ENCODE measurements around the gene TMEM134.
A peak's percentile ranks its signal among the peaks of the same experiment; 100 is the strongest.
"Not testable (repeated sequence)": the region's sequence is repeated elsewhere in the genome, so short reads cannot be mapped to it uniquely, and the experiment has no call there.

The TMEM134 gene

DNA sequence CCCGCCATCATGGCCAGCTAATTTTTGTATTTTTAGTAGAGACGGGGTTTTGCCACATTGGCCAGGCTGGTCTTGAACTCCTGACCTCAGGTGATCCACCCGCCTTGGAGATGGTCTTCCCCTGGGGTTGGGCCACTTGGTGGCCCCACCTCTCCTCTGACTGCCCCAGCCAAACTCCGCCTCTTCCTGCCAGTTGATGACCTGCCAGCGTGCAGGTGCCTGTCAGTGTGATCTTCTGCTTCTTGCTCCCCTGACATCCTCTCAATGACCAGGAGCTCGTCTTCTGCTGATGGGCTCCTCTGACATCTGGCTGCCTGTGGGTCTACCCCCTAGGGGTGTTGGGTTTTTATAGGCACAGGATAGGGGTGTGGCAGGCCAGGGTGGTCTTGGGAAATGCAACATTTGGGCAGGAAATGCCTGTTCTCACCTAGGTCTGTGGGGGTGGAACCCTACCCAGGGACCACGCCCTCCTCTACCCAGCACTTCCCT lies 16.9 kb upstream of the TMEM134 start:
- not testable (repeated sequence) for H3K9ac ChIP-seq (ENCODE audit: low read length in 5 of 5)

DNA sequence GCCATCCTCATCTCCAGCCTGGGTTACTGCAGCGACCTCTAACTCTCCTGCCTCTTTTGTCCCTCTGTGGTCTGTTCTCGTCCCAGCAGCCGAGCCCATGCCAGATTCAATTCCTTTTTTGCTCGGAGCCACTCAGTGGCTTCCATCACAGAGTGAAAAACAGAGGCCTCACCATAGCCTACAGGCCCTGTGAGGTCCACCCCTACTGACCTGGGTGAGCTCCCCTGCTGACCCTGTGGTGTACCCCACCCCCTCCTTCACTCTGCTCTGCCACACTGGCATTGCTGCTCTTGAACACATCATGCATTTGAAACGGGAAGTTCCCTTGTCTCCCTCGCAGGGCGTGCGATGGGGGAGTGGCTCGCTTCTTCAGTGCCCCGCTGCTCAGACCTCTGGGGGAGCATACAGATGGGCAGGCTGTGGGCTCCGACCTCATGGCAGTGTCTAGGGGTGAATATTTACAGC lies 15.8 kb upstream of the TMEM134 start:
- Histone ChIP-seq H3K36me3 (ENCODE audit: control insufficient read depth in 5 of 5, insufficient read depth in 5 of 5, low read length in 5 of 5) (peaks cover 0 to 32% (median 17%) of the 10 kb centered on the region in 5 donors), H3K9me3 (ENCODE audit: control insufficient read depth in 5 of 5, low read length in 5 of 5) (no peaks in the 10 kb centered on the region), H3K27me3 (ENCODE audit: control insufficient read depth in 5 of 5, insufficient read depth in 4 of 5, low read length in 5 of 5) (no peaks in the 10 kb centered on the region), H3K27ac (ENCODE audit: low read depth, low read length) (no peak overlapping the region), H3K9ac (ENCODE audit: low read length in 5 of 5) (peak overlapping the region in 3 of 5 donors; percentile 31 to 49 (median 49)), H3K4me1 (ENCODE audit: control insufficient read depth in 5 of 5, insufficient read depth in 5 of 5, low read length in 5 of 5) (peaks cover 3 to 29% (median 25%) of the 10 kb centered on the region in 5 donors), H3K4me3 (ENCODE audit: low read depth in 1 of 5, low read length in 5 of 5) (peak overlapping the region in 1 of 5 donors; percentile 5)

More for the DNA sequence above, 16.9 kb upstream of the TMEM134 start:
- H3K27ac ChIP-seq (ENCODE audit: low read depth, low read length); H3K27me3 ChIP-seq (ENCODE audit: control insufficient read depth in 5 of 5, insufficient read depth in 4 of 5, low read length in 5 of 5); H3K4me3 ChIP-seq (ENCODE audit: low read depth in 1 of 5, low read length in 5 of 5); H3K9me3 ChIP-seq (ENCODE audit: control insufficient read depth in 5 of 5, low read length in 5 of 5): not testable (repeated sequence)
- H3K36me3 ChIP-seq (ENCODE audit: control insufficient read depth in 5 of 5, insufficient read depth in 5 of 5, low read length in 5 of 5): peaks cover 0 to 42% (median 27%) of the 10 kb centered on the region in 5 donors
- H3K4me1 ChIP-seq (ENCODE audit: control insufficient read depth in 5 of 5, insufficient read depth in 5 of 5, low read length in 5 of 5): peaks cover 3 to 29% (median 25%) of the 10 kb centered on the region in 5 donors

- Histone ChIP-seq H3K27ac (ENCODE audit: low read depth, low read length) (no peak overlapping the region), H3K9ac (ENCODE audit: low read length in 5 of 5) (peak overlapping the region in 3 of 5 donors; percentile 31 to 53 (median 49))
Measured at GRCh38 chr11:67483831-67484665, 15.0 kb upstream of the TMEM134 start.

GRCh38 chr11:67482827-67483798 lies 14.1 kb upstream of the TMEM134 start, which contains the start of gene AIP:
Gene AIP, plus strand, starts transcription at chr11:67483026. Its CDS starts 133 bp downstream, at chr11:67483159.
- H3K36me3 ChIP-seq (ENCODE audit: control insufficient read depth in 5 of 5, insufficient read depth in 5 of 5, low read length in 5 of 5): peaks cover 0 to 16% (median 9%) of the 10 kb centered on the region in 5 donors
- no peaks in the 10 kb centered on the region for H3K27me3 ChIP-seq (ENCODE audit: control insufficient read depth in 5 of 5, insufficient read depth in 4 of 5, low read length in 5 of 5)
- H3K4me1 ChIP-seq (ENCODE audit: control insufficient read depth in 5 of 5, insufficient read depth in 5 of 5, low read length in 5 of 5): peaks cover 3 to 29% (median 25%) of the 10 kb centered on the region in 5 donors
- H3K4me3 ChIP-seq (ENCODE audit: low read depth in 1 of 5, low read length in 5 of 5): peak within 1 kb of the TSS; percentile 48 to 87 (median 83)
- peak within 1 kb of the TSS; percentile 82 for H3K27ac ChIP-seq (ENCODE audit: low read depth, low read length)
- H3K9ac ChIP-seq (ENCODE audit: low read length in 5 of 5): peak within 1 kb of the TSS in 4 of 5 donors; percentile 64 to 73 (median 69)
- no peaks in the 10 kb centered on the region for H3K9me3 ChIP-seq (ENCODE audit: control insufficient read depth in 5 of 5, low read length in 5 of 5)

More at GRCh38 chr11:67483831-67484665, 15.0 kb upstream of the TMEM134 start:
- Histone ChIP-seq H3K36me3 (ENCODE audit: control insufficient read depth in 5 of 5, insufficient read depth in 5 of 5, low read length in 5 of 5) (peaks cover 0 to 23% (median 9%) of the 10 kb centered on the region in 5 donors), H3K27me3 (ENCODE audit: control insufficient read depth in 5 of 5, insufficient read depth in 4 of 5, low read length in 5 of 5) (no peaks in the 10 kb centered on the region), H3K4me1 (ENCODE audit: control insufficient read depth in 5 of 5, insufficient read depth in 5 of 5, low read length in 5 of 5) (peaks cover 3 to 29% (median 25%) of the 10 kb centered on the region in 5 donors), H3K4me3 (ENCODE audit: low read depth in 1 of 5, low read length in 5 of 5) (peak overlapping the region in 4 of 5 donors; percentile 57 to 87 (median 84)), H3K9me3 (ENCODE audit: control insufficient read depth in 5 of 5, low read length in 5 of 5) (no peaks in the 10 kb centered on the region)

GRCh38 chr11:67482275-67482826 lies 13.3 kb upstream of the TMEM134 start:
- H3K27me3 ChIP-seq (ENCODE audit: control insufficient read depth in 5 of 5, insufficient read depth in 4 of 5, low read length in 5 of 5): no peaks in the 10 kb centered on the region

GRCh38 chr11:67477344-67478050 lies 8.4 kb upstream of the TMEM134 start:
- not testable (repeated sequence) for H3K4me3 ChIP-seq (ENCODE audit: low read depth in 1 of 5, low read length in 5 of 5); H3K27me3 ChIP-seq (ENCODE audit: control insufficient read depth in 5 of 5, insufficient read depth in 4 of 5, low read length in 5 of 5); H3K27ac ChIP-seq (ENCODE audit: low read depth, low read length); H3K9ac ChIP-seq (ENCODE audit: low read length in 5 of 5); H3K4me1 ChIP-seq (ENCODE audit: control insufficient read depth in 5 of 5, insufficient read depth in 5 of 5, low read length in 5 of 5); H3K9me3 ChIP-seq (ENCODE audit: control insufficient read depth in 5 of 5, low read length in 5 of 5); H3K36me3 ChIP-seq (ENCODE audit: control insufficient read depth in 5 of 5, insufficient read depth in 5 of 5, low read length in 5 of 5)

More at GRCh38 chr11:67482275-67482826, 13.3 kb upstream of the TMEM134 start:
- Histone ChIP-seq H3K9ac (ENCODE audit: low read length in 5 of 5) (peak overlapping the region in 4 of 5 donors; percentile 30 to 73 (median 64)), H3K27ac (ENCODE audit: low read depth, low read length) (peak overlapping the region; percentile 82), H3K4me1 (ENCODE audit: control insufficient read depth in 5 of 5, insufficient read depth in 5 of 5, low read length in 5 of 5) (peaks cover 3 to 29% (median 25%) of the 10 kb centered on the region in 5 donors), H3K36me3 (ENCODE audit: control insufficient read depth in 5 of 5, insufficient read depth in 5 of 5, low read length in 5 of 5) (peaks cover 0 to 8% (median 5%) of the 10 kb centered on the region in 5 donors), H3K4me3 (ENCODE audit: low read depth in 1 of 5, low read length in 5 of 5) (peak overlapping the region; percentile 48 to 87 (median 83)), H3K9me3 (ENCODE audit: control insufficient read depth in 5 of 5, low read length in 5 of 5) (no peaks in the 10 kb centered on the region)

DNA sequence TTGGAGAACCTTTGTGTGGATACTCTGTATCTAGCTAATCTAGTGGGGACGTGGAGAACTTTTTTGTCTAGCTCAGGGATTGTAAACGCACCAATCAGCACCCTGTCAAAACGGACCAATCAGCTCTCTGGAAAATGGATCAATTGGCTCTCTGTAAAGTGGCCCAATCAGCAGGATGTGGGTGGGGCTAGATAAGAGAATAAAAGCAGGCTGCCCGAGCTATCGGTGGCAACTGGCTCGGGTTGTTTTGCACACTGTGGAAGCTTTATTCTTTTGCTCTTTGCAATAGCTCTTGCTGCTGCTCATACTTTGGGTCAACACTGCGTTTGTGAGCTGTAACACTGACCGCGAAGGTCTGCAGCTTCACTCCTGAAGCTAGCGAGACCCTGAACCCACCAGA lies 7.6 kb upstream of the TMEM134 start:
- H3K9me3 ChIP-seq (ENCODE audit: control insufficient read depth in 5 of 5, low read length in 5 of 5); H3K27ac ChIP-seq (ENCODE audit: low read depth, low read length); H3K36me3 ChIP-seq (ENCODE audit: control insufficient read depth in 5 of 5, insufficient read depth in 5 of 5, low read length in 5 of 5); H3K4me3 ChIP-seq (ENCODE audit: low read depth in 1 of 5, low read length in 5 of 5); H3K9ac ChIP-seq (ENCODE audit: low read length in 5 of 5); H3K27me3 ChIP-seq (ENCODE audit: control insufficient read depth in 5 of 5, insufficient read depth in 4 of 5, low read length in 5 of 5); H3K4me1 ChIP-seq (ENCODE audit: control insufficient read depth in 5 of 5, insufficient read depth in 5 of 5, low read length in 5 of 5): not testable (repeated sequence)

GRCh38 chr11:67472882-67473281 lies 3.8 kb upstream of the TMEM134 start:
- no peaks in the 10 kb centered on the region for H3K9me3 ChIP-seq (ENCODE audit: control insufficient read depth in 5 of 5, low read length in 5 of 5)
- H3K9ac ChIP-seq (ENCODE audit: low read length in 5 of 5): no peak overlapping the region

More at GRCh38 chr11:67472882-67473281, 3.8 kb upstream of the TMEM134 start:
- Histone ChIP-seq H3K4me1 (ENCODE audit: control insufficient read depth in 5 of 5, insufficient read depth in 5 of 5, low read length in 5 of 5) (peaks cover 5 to 18% (median 16%) of the 10 kb centered on the region in 5 donors), H3K27ac (ENCODE audit: low read depth, low read length) (no peak overlapping the region), H3K4me3 (ENCODE audit: low read depth in 1 of 5, low read length in 5 of 5) (no peak overlapping the region), H3K27me3 (ENCODE audit: control insufficient read depth in 5 of 5, insufficient read depth in 4 of 5, low read length in 5 of 5) (no peaks in the 10 kb centered on the region), H3K36me3 (ENCODE audit: control insufficient read depth in 5 of 5, insufficient read depth in 5 of 5, low read length in 5 of 5) (no peaks in the 10 kb centered on the region)

Measured in subcutaneous abdominal adipose tissue (tissue), 5 donors.